ENCODE data around the gene PCBP4.

DNA sequence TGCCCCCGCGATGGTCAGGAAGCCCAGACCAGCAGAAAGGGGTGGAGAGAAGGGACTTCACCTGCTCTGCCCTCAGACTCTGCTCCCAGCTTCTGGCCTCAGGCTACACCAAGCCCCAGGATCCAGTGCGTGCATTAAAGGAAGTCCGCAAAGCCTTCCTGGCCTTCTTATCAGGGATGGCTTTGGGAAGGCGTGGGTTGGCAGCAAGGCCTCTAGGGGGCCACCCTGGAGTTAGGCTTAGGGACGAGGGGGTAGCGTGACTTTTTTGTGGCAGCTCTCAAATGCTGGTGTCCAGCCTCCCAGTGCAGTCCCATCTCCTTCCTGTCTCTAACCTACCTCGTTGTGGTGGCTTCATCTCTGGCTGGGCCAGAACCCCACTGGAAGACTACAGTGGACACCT, 47.4 kb upstream of the PCBP4 start:
- TF ChIP-seq EZH2 (IDR thresholded peaks at IDR 0.05) (no peak), POLR2AphosphoS5 (IDR thresholded peaks at IDR 0.05; ENCODE audit: low read depth, low read length) (no peak), POLR2A (IDR thresholded peaks at IDR 0.05; ENCODE audit: borderline replicate concordance, extremely low read depth, insufficient read depth, insufficient read length) (no peak), MAX (IDR thresholded peaks at IDR 0.05) (no peak), CEBPB (IDR thresholded peaks at IDR 0.05; ENCODE audit: low read depth) (no peak), SIN3A (IDR thresholded peaks at IDR 0.05; ENCODE audit: low read depth) (no peak)
- TF ChIP-seq, protein P1, sequence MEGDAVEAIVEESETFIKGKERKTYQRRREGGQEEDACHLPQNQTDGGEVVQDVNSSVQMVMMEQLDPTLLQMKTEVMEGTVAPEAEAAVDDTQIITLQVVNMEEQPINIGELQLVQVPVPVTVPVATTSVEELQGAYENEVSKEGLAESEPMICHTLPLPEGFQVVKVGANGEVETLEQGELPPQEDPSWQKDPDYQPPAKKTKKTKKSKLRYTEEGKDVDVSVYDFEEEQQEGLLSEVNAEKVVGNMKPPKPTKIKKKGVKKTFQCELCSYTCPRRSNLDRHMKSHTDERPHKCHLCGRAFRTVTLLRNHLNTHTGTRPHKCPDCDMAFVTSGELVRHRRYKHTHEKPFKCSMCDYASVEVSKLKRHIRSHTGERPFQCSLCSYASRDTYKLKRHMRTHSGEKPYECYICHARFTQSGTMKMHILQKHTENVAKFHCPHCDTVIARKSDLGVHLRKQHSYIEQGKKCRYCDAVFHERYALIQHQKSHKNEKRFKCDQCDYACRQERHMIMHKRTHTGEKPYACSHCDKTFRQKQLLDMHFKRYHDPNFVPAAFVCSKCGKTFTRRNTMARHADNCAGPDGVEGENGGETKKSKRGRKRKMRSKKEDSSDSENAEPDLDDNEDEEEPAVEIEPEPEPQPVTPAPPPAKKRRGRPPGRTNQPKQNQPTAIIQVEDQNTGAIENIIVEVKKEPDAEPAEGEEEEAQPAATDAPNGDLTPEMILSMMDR (IDR thresholded peaks at IDR 0.05 in 2 of 3, conservative IDR thresholded peaks at IDR 0.05 in 1 of 3; ENCODE audit: borderline replicate concordance in 1 of 3, insufficient read depth in 1 of 3, low read depth in 2 of 3, low read length in 2 of 3) = peak; percentile 50 to 75 (median 63); a peak in 5 of 6 replicates
- TF ChIP-seq, protein P2, sequence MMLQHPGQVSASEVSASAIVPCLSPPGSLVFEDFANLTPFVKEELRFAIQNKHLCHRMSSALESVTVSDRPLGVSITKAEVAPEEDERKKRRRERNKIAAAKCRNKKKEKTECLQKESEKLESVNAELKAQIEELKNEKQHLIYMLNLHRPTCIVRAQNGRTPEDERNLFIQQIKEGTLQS (IDR thresholded peaks at IDR 0.05) = no peak
